ENCODE measurements around the gene HBZ. TPM values are rescaled to one million over a fixed set of nuclear protein-coding genes. Genes with fewer than 3 reads are reported as not detected.

HBZ gene
- total RNA-seq, 1 experiment from 2014 or later, result not detected

GRCh38 chr16:179211-180092 is 27.0 kb downstream of the HBZ start:
- Histone ChIP-seq H3K4me1 (ENCODE audit: insufficient read depth, low read length) (peaks cover 5% of the 10 kb centered on the region; the same call in 1 of the 2 replicates), H3K4me3 (ENCODE audit: low read length) (no peak overlapping the region), H3K79me2 (ENCODE audit: low read length) (no peaks in the 10 kb centered on the region), H4K20me1 (ENCODE audit: low read length) (no peaks in the 10 kb centered on the region), H3K9ac (ENCODE audit: low read length) (no peak overlapping the region), H3K9me2 (replicated peaks; ENCODE audit: low read length) (no peaks in the 10 kb centered on the region), H3K27ac (ENCODE audit: low read length) (no peak overlapping the region), H3K27me3 (ENCODE audit: low read length) (peaks cover 17% of the 10 kb centered on the region), H3K36me3 (ENCODE audit: low read depth, low read length) (no peaks in the 10 kb centered on the region), H3K4me2 (ENCODE audit: low read length) (no peak overlapping the region), H3F3A (ENCODE audit: low read length, unreplicated experiment) (no peaks in the 10 kb centered on the region), H3K9me3 (ENCODE audit: low read length) (no peaks in the 10 kb centered on the region), H2AFZ (ENCODE audit: low read length) (no peak overlapping the region)
- CTCF ChIA-PET, result no interaction called here
- no peak for DNase-seq
- no TSS peak for BruUV-seq (replicated peaks)
- intact Hi-C loops (cut with micrococcal nuclease), result loop anchor here (2.0 kb wide), 1 partner anchor 73 kb away; no protein-coding TSS in a partner anchor
- no peak for TF ChIP-seq EZH2 (IDR thresholded peaks at IDR 0.05; ENCODE audit: low read length, unreplicated experiment)
- TF ChIP-seq CTCF (conservative IDR thresholded peaks at IDR 0.05; ENCODE audit: low read depth, low read length), result no peak
- TF ChIP-seq EZH2phosphoT487 (IDR thresholded peaks at IDR 0.05; ENCODE audit: borderline replicate concordance, low read length), result no peak
- POLR2A ChIA-PET (ENCODE audit: unreplicated experiment), result no interaction called here
- ATAC-seq, result no peak

GRCh38 chr16:180101-180675 is 27.7 kb downstream of the HBZ start, which contains the start of gene HBQ1:
Gene HBQ1 (plus strand): TSS chr16:180459. CDS start chr16:180487, 28 bp downstream.
- TF ChIP-seq EZH2phosphoT487 (IDR thresholded peaks at IDR 0.05; ENCODE audit: borderline replicate concordance, low read length) (no peak), EZH2 (IDR thresholded peaks at IDR 0.05; ENCODE audit: low read length, unreplicated experiment) (no peak), CTCF (conservative IDR thresholded peaks at IDR 0.05; ENCODE audit: low read depth, low read length) (no peak)
- Histone ChIP-seq H3K79me2 (ENCODE audit: low read length) (no peaks in the 10 kb centered on the region), H3K36me3 (ENCODE audit: low read depth, low read length) (no peaks in the 10 kb centered on the region), H3K9me3 (ENCODE audit: low read length) (no peaks in the 10 kb centered on the region), H4K20me1 (ENCODE audit: low read length) (no peaks in the 10 kb centered on the region), H3K9ac (ENCODE audit: low read length) (no peak within 1 kb of the TSS), H2AFZ (ENCODE audit: low read length) (peak within 1 kb of the TSS; percentile 81), H3F3A (ENCODE audit: low read length, unreplicated experiment) (no peaks in the 10 kb centered on the region), H3K27me3 (ENCODE audit: low read length) (peaks cover 14% of the 10 kb centered on the region), H3K4me2 (ENCODE audit: low read length) (peak within 1 kb of the TSS; percentile 76), H3K4me3 (ENCODE audit: low read length) (peak within 1 kb of the TSS; percentile 42), H3K27ac (ENCODE audit: low read length) (no peak within 1 kb of the TSS), H3K9me2 (replicated peaks; ENCODE audit: low read length) (no peaks in the 10 kb centered on the region), H3K4me1 (ENCODE audit: insufficient read depth, low read length) (peaks cover 5% of the 10 kb centered on the region; the same call in 1 of the 2 replicates)
- intact Hi-C loops (cut with micrococcal nuclease), result loop anchor here (2.0 kb wide), 1 partner anchor 73 kb away; no protein-coding TSS in a partner anchor
- BruUV-seq (replicated peaks), result no TSS peak
- ChIA-PET POLR2A (ENCODE audit: unreplicated experiment) (no interaction called here), CTCF (no interaction called here)
- DNase-seq (no peak), ATAC-seq (no peak)
